ENCODE measurements around the gene CTDSPL2.
"Not testable (repeated sequence)": the region's sequence is repeated elsewhere in the genome, so short reads cannot be mapped to it uniquely, and the experiment has no call there.

CTDSPL2 gene

DNA sequence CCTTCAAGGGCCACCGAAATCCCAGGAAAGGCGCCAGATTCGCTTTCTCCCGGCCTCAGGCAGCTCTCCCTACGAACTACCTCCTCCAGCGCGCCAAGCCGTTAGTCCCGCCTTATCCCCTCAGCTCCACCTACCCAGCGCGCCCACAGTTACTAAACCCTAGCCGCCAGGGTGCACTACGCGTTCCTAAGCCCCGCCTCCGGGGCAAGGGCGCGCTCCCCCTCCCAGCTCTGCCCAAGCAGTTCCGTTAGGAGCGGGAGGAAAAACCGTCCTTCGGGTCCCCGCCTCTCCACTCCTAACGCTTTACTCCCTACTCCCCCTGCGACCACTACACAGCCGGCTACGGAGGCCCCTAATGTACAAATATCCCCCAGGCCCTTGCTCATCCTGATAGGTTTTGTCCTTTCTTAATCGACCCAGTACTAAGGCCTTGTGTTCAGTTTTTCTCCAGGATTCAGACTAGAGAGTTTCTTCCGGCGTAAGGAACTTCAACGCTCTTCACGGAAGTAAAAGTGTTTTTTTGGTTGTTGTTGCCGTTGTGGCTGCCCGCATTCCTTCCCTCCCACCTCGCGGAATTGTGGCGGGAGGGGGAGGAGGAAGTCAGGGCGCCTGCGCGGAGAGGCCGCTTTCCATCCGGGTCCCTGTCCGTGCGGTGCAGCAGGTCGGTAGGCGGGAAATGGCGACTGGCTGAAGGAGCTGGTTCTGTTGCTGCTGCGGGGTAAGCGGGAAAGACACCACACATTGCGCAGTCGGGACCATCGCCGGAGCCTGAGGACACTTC, at the start of gene CTDSPL2:
CTDSPL2 (plus strand) TSS at position 655 of the 781 bp plus-strand sequence. CDS start 31,386 bp downstream, outside the sequence.
- peak; percentile 96 for DNase-seq

DNA sequence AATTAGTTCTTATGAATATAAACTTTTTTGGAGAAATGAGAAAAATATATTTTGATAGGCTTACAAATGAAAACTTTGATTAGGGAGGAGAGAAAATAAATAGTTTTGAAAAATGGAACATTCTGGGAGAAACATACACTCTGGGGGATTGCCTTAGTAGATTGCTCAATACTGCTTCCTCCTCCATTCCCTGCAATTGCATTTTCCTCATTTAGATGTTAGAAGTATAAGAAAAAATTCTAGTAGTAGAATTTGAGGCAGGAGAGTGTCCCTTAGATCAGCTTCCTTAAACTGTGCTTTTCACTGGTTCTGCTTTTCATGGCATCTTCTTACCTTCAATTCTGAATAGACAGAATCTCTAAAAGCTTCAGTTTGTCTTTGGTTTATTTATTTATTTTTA, 46.2 kb upstream of the CTDSPL2 start:
- no peak for DNase-seq

DNA sequence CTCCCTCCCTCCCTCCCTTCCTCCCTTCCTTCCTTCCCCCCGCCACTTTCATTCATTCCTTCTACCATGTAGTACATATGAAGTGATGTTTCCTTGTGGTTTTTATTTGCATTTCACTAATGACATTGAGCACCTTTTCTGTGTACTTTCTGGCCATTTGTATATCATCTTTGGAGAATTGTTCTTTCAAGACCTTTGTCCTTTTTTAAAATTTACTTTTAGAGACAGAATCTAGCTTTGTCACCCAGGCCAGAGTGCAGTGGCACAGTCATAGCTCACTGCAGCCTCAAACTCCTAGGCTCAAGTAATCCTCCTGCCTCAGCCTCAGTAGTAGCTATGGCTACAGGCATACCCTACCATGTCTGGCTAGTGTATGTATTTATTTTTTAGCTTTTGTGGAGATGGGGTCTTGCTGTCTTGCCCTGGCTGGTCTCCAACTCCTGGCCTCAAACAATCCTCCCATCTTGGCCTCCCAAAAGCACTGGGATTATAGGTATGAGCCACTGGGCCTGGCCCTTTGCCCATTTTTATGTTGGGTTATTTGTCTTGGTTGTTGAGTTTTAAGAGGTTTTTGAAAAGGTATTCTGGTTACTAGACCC, 42.0 kb upstream of the CTDSPL2 start:
- no peak for DNase-seq

DNA sequence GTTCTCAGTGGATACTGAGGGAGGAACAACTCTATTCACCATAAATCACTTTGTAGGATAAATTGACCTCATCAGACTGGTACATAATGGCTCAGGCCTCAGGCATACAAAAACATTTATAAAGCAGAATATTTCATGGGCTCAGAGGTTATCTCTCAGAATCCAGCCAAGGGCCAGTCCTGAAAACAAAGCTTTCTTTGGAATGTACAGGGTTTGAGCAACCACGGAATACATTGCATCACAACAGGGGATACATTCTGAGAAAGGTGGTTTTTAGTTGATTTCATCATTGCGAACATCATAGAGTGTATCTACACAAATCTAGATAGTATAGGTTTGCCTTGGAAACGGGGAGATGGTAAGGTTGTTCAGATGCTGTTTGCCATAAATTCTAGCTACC, 33.4 kb upstream of the CTDSPL2 start:
- DNase-seq = no peak

DNA sequence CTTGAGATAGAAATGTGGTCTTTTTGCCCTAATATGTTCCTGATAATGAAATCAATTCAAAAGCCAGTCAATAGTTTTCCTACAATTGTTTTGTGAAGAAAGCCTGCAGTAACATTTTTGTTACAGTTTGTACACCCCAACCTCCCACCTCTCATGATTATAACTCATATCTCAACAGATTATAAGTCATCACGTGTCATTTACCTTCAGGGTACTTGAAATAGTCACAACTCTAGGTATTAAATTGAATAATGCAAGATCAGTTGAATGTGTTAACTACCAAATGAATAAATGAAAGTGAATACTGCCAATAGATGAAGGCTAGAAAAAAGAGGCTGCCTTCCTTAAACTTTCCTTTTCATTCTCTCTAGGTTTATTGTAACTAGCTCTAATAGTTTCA, 32.9 kb upstream of the CTDSPL2 start:
- no peak for DNase-seq

DNA sequence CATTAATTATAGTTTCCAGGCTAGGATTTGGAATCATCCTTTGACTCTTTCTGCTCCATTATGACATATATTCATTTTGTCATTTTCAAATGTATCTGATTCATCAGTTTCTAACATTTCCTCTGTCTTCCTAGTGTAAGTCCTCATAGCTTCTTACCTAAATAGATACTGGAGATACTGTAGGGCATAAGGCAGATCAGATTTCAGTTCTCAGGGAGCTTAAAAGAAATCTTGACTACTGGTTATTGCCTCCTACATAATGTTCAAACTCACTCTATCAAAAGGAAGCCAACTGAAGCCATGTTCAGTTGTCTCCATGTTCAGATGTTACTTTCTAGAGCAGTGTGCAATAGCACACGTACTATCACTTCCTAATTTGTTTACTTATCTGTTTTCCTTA, 29.6 kb upstream of the CTDSPL2 start:
- DNase-seq = no peak

DNA sequence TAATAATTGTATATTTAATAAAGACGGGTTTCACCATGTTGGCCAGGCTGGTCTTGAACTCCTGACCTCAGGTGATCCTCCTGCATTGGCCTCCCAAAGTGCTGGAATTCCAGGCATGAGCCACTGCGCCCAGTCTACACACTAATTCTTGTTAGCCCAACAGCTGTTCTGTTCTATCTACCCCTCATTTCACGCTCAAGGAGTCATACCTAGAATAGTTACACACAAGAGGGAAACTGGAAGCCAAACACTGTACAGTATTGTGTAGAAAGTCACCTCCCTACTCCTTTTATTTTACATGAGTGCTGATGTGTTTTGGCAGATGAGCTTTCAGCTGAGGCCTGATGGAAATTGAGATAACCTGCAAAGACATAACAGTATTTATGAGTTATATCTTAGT, 13.4 kb upstream of the CTDSPL2 start:
- no peak for DNase-seq

DNA sequence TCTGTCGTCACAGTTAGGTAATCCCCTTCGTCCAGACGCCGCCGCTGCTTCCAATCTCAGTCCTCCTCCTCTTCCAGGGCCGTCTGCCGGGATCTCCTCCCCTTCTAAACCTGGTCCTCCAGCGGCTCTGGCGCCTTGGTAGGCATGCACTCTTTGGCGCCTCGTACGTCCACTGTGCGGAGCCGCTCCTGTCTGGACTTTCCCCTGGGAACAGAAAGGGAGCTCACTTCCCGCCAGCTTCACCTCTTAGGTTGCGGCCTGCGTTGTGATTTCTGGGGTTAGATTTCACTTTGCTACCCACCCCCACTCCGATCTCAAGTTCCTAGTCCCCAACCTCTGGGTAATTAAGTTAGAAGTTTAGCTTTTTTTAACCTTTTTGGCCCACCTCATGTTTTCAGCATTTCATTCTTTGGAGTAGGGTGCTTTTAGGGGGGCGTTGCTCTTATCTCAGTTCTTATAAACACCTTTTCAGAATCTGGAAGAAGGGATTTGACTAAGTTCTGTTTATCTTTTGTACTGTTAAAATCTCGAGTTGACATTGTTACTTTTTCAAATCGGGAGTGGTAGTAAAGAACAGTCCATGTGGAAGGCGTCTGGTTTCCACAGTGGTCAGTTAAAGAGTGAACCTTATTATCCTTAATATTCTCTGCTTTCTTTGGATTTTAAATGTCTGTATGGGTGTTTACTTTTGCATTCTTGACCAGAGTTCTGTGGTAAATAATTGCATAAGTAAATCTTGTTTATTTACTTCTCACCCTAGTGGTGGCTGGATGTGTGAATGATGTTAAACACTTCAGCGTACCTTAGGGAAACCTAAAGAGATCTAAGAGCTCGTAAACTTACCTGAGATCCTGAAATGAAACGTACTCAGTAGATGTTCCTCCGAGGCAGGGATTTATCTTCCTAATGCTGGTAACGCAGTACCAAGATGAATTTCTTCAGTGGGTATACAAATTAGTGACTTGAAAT, 611 bp downstream of the CTDSPL2 start:
- DNase-seq = peak; percentile 54

DNA sequence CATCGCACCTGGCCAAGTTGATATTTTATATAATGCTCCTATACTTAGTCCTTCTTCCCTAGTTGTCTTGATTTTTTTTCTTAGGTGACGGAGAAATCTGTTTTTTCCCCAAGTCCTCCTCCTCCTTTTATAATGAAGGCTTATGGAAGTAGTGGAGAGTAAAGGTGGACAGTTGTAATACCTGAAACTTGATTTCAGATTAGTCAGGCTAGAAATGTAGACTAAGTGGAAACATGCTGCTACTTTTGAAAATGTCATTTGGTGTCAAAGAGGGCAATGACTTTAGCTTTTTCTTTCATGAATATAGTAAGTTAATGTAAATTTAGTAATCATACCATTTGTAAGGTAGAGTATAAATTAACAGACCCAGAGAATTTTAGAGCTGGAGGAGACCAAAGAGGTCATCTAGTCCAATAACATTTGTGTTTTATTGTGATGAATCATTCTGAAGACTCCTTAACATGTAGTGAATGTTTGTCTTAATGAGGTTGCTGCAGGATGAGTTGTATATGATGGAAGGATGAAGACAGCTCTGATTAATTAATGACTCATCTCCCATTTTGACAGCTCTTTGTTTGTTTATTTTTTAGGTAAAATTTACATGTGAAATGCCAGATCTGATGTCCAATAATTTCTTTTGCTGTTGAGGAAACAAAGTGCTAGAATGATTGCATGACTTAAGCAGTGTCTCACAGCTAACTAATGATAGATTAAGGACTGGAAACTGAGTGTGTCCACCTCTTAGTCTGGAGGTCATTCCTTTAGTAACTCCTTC, 8.7 kb downstream of the CTDSPL2 start:
- DNase-seq = no peak

DNA sequence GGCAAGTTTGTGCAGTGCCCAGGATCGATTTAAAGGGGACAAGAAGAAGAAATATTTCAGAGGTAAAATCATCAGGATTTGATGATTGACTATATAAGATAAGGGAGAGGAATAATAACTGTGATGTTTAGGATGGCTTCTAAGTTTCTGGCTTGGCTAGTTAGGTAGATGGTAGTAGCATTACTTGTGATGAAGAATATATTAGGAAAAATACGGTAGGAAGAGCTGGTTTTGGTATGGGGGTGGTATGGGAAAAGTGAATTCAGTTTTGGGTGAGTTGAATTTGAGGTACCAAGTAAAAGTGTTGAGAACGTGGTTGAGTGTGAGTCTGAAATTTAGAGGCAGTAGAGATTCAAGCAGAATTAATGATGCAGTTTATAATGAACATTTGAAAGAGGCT, 11.0 kb downstream of the CTDSPL2 start:
- no peak for DNase-seq

DNA sequence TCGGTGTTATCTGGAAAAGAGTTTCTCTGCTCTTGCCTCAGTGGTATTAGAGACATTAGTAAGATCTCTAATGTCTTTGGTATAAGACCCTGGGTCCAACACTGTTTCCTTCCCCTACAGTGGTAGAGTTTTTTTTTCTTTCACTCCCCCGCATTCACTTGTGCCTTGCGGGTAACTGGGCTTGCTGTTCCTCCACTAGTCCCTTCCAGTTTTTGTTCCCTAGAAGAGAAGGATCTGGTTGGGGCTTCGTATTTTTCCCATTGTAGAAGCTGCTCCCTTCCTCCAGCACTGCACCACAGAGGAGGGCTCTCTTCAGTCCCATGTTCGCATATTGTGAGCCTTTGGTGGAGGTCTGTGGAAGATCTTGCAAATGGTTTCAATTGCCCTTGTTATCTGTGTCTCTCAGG, 13.7 kb downstream of the CTDSPL2 start:
- no peak for DNase-seq

DNA sequence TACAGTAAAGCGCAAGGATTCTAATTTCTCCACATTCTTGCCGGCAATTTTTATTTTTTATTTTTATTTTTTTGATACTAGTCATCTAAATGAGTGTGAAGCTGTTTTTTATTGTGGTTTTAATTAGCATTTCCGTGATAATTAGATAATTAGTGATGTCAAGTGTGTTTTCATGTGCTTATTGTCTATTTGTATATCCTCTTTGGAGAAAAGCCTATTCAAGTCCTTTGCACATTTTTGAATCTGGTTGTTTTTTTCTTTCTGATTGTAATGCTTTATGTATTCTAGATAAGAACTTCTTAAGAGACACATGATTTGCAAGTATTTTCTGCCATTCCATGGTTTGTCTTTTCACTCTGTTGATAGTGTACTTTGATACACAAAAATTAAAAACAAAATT, 16.1 kb downstream of the CTDSPL2 start:
- no peak for DNase-seq

DNA sequence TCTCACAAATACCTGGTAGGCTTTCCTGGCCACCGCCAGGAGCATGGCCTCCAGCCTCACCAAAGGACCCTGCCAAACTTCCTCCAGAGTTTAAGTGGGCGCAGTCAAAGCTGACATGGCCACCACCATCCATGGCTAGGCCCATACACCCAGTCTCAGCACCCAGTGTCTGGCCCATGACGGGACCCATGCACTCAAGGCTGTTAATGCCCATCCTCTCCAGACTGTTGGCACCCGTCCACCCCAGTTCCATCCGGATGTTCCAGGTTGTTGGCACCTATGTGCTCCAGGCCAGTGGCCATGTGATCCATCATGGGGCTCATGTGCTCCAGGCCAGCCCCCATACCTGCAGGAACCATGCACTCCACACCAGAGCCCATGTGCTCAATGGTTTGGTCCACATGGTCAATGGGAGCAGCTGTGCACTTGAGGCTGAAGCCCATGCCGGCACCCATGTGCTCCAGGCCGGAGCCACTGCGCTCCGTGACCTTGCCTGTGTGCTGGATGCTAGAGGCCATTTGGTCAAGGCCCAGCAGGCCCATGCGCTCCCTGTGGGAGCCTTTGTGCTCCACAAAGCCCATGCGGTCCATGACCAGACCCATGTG, 20.4 kb downstream of the CTDSPL2 start:
- DNase-seq = no peak

DNA sequence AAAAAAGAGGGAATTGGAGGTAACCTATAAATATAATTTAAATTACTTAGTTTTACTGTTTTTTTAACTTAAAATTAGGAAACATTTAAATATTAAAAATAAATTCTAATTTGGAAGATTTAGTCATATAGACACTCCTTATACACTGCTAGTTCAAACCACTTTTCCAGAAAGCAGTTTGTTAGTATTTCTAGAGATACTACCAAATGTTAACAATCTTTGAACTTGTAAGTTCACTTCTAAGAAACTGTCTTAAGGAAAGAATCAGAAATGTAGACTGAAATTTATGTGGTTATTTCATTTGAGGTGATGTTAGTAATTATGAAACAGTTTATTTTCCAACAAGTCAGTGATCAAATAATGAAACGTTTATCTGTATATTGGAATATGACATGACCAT, 22.7 kb downstream of the CTDSPL2 start:
- DNase-seq = no peak

DNA sequence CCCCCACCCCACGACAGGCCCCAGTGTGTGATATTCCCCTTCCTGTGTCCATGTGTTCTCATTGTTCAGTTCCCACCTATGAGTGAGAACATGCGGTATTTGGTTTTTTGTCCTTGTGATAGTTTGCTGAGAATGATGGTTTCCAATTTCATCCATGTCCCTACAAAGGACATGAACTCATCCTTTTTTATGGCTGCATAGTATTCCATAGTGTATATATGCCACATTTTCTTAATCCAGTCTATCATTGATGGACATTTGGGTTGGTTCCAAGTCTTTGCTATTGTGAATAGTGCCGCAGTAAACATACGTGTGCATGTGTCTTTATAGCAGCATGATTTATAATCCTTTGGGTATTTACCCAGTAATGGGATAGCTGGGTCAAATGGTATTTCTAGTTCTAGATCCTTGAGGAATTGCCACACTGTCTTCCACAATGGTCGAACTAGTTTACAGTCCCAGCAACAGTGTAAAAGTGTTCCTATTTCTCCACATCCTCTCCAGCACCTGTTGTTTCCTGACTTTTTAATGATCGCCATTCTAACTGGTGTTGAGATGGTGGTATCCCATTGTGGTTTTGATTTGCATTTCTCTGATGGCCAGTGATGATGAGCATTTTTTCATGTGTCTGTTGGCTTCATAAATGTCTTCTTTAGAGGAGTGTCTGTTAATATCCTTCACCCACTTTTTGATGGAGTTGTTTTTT, 26.3 kb downstream of the CTDSPL2 start:
- not testable (repeated sequence) for DNase-seq

DNA sequence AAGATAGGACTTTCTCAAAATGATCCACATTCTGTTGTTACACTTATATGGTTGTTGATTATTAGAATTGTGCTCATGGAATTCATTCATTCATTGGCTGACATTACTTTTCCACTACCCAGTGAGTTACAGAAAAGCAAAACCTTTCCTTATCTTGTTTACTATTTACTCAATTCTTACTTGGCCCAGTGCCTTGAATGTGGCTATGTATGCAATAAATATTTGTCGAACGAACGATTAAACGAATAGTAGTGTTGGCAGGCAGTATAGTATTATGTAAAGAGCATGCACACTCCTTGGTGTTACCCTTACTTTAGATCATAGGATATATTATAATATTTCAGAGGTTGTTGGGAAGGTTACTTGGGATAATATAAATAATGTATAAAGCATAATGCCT, 31.0 kb downstream of the CTDSPL2 start:
- DNase-seq = no peak

DNA sequence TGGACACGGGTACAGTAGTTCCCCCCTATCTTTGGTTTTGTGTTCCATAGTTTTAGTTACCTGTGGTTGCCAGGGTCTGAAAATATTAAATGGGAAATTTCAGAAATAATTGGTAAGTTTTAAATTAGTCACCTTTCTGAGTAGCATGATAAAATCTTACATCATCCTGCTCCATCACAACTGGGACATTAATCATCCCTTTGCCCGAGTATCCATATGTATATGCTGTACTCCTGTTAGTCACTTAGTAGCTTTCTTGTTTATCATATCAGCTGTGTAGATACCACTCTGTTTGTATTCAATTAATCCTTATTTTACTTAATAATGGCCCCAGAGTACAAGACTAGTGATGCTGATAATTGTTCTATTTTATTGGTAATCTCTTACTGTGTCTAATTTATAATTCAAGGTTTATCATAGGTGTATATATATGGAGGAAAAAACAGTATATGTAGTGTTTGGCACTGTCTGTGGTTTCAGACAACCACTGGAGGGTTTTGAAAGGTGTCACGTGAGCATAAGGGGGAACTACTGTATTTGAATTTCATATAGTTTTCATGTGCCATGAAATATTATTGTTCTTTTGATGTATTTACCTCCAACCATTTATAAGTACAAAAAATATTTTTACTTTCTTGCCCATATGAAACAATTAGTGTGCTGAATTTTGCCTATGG, 41.4 kb downstream of the CTDSPL2 start:
- DNase-seq = no peak

DNA sequence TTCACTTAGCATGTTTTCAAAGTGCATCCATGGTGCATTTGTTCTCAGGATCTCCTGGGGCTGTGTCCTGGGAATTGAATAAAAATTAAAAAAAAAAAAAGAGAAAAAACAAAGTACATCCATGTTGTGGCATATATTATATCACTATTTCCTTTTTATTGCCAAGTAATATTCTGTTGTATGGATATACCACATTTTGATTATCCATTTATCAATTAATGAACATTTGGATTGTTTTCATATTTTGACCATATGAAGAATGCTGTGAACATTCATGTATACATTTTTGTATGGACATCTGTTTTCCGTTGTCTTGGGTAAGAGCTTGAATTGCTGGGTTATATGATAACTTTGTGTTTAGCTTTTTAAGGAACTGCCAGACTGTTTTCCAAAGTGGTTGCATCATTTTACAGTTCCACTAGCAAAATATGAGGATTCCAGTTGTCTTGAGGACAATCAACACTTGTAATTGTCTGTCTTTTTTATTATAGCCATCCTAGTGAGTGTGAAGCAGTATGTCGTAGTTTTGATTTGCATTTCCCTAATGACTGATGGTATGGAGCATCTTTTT, 44.5 kb downstream of the CTDSPL2 start:
- DNase-seq = no peak

DNA sequence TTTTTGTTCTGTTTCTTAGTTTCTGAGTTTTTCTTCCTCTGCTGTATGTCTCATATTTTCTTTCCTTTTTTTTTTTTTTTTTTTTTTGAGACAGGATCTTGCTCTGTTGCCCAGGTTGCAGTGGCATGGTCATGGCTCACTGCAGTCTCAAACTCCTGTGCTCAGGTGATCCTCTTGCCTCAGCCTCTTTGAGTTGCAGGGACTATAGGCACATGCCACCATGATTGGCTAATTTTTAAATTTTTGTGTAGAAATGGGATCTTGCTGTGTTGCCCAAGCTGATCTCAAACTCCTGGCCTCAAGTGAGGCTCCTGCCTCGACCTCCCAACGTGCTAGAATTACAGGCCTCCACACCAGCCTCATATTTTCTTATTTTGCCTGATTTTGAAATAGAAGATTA, 51.9 kb downstream of the CTDSPL2 start:
- no peak for DNase-seq

DNA sequence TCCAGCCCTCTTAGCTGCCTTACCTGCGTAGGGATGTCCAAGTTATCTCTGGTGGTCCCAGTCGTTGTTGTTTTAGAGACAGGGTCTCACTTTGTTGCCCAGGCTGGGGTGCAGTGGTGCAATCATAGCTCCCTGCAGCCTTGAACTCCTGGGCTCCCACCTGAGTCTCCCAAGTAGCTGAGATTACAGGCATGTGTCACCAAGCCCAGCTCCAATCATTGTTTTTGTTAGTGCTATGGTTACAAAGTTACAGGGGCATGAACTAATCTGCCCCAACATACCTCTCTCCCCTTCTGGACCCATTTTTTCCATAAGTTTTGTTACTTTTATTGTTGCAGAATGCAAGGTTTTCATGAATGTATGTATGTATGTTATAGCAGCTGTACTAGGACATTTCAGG, 54.7 kb downstream of the CTDSPL2 start:
- no peak for DNase-seq

DNA sequence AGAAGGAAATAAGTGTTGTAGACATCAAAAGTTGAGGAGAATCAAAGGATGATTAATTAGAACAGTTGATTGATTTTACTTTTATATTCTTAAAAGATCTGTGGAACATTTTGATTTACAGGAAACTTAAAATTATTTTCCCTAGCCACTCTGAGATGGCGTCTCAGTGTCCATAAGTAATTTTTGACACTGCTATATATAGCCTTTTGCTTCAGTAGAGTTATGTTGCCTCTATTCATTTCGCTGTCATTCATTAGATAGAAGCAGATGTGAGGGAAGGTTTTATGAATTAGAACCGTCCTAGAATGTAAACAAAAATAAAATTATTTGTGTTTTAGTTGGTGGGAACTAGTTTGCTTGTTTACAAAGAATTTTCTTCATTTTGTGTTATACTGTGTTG, 58.5 kb downstream of the CTDSPL2 start:
- DNase-seq = no peak
